Effector memory CD4-positive, alpha-beta T cell (primary cell): ENCODE measurements around the gene CIRBP.

Experiments
- DNase-seq, 3 donors: peaks; one replicate each; pipeline ENCODE4 v3.0.0-alpha.2; 2020
- H3K27ac ChIP-seq: 2 replicates; pipeline ENCODE4 v1.7.0; 2013; ENCODE audit warnings: mild to moderate bottlenecking, low read length, moderate library complexity; ENCODE audit not compliant: insufficient read depth, poor library complexity, severe bottlenecking
- H3K27me3 ChIP-seq: replicated peaks from 2 replicates; pipeline ENCODE4 v1.7.0; 2013; ENCODE audit warnings: mild to moderate bottlenecking, low read length; ENCODE audit not compliant: insufficient read depth, control insufficient read depth, poor library complexity, severe bottlenecking
- H3K36me3 ChIP-seq: 2 replicates; pipeline ENCODE4 v1.7.0; 2013; ENCODE audit warnings: mild to moderate bottlenecking, low read length, moderate library complexity; ENCODE audit not compliant: control insufficient read depth, insufficient read depth
- H3K4me1 ChIP-seq: 2 replicates; pipeline ENCODE4 v1.7.0; 2013; ENCODE audit warnings: low read length, mild to moderate bottlenecking; ENCODE audit not compliant: control insufficient read depth, insufficient read depth, poor library complexity, severe bottlenecking
- H3K4me3 ChIP-seq: 2 replicates; pipeline ENCODE4 v1.7.0; 2013; ENCODE audit warnings: low read length, low read depth, mild to moderate bottlenecking; ENCODE audit not compliant: insufficient read depth, poor library complexity, severe bottlenecking
- H3K9me3 ChIP-seq: 2 replicates; pipeline ENCODE4 v1.7.0; 2013; ENCODE audit warnings: mild to moderate bottlenecking, low read length, moderate library complexity; ENCODE audit not compliant: control insufficient read depth

Gene CIRBP

DNA sequence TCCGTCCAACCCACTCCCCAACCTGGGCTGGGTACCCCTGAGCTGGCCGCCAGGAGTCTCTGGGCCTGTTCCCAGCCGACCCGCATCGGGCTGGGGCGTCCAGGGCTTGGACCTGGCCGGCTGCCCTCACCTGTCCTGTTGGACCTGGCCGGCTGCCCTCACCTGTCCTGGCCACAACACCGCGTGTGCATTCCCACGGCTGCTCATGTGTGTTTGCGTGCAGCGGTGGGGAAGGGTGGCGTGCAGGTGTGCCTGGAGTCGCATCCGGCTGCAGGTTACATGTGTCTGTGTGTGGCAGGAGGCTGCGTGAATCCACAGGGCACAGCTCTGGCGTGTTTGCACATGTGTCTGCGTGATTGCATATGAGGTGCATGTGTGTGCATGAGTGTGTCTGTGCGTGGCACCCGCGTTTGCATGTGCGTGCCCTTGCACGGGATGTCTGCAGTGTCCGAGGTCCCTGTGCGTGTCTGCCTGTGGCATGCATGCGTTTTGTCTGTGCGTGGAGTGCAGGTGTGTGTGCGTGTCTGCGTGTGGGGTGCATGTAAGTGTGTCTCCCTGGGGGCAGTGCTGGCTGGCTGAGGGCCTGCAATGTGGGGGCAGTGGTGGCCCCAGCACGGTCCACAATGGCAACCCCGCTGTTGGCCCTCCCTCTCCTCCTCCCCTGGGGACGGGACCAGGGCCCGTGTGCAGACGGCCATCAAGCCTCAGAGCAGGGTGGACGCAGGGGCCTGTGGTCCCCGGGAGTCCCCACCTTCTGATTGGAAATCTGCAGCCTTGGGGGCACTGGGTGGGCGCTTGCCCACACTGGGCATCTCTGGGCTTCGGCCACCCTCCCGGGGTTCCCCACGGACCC lies 19.9 kb downstream of the CIRBP start:
- Histone ChIP-seq H3K4me1 (no peaks in the 10 kb centered on the region), H3K4me3 (no peak overlapping the region)

GRCh38 chr19:1289686-1290025 lies 20.5 kb downstream of the CIRBP start:
- Histone ChIP-seq H3K27me3 (peaks cover 57% of the 10 kb centered on the region), H3K9me3 (no peaks in the 10 kb centered on the region), H3K36me3 (no peaks in the 10 kb centered on the region), H3K4me3 (no peak overlapping the region), H3K27ac (no peak overlapping the region), H3K4me1 (no peaks in the 10 kb centered on the region)
- DNase-seq, result no peak

More for the DNA sequence above, 19.9 kb downstream of the CIRBP start:
- no peaks in the 10 kb centered on the region for H3K36me3 ChIP-seq
- no peak overlapping the region for H3K27ac ChIP-seq
- DNase-seq, result no peak
- H3K9me3 ChIP-seq, result no peaks in the 10 kb centered on the region
- H3K27me3 ChIP-seq, result peaks cover 56% of the 10 kb centered on the region

- Histone ChIP-seq H3K4me3 (no peak overlapping the region), H3K27me3 (peaks cover 57% of the 10 kb centered on the region), H3K36me3 (no peaks in the 10 kb centered on the region), H3K9me3 (no peaks in the 10 kb centered on the region), H3K4me1 (peaks cover 1% of the 10 kb centered on the region), H3K27ac (no peak overlapping the region)
- DNase-seq, result no peak
Observed at GRCh38 chr19:1290196-1290702, 21.1 kb downstream of the CIRBP start.

- Histone ChIP-seq H3K4me1 (peaks cover 6% of the 10 kb centered on the region), H3K27me3 (peaks cover 58% of the 10 kb centered on the region), H3K4me3 (no peak overlapping the region), H3K36me3 (no peaks in the 10 kb centered on the region), H3K27ac (no peak overlapping the region), H3K9me3 (no peaks in the 10 kb centered on the region)
- DNase-seq, result no peak
Observed at GRCh38 chr19:1290703-1291651, 21.8 kb downstream of the CIRBP start.

- H3K27me3 ChIP-seq, result peaks cover 52% of the 10 kb centered on the region
- H3K9me3 ChIP-seq, result no peaks in the 10 kb centered on the region
- no peak overlapping the region for H3K27ac ChIP-seq
- H3K4me3 ChIP-seq, result no peak overlapping the region
- H3K36me3 ChIP-seq, result no peaks in the 10 kb centered on the region
- H3K4me1 ChIP-seq, result peaks cover 6% of the 10 kb centered on the region
- DNase-seq, result no peak
Observed at GRCh38 chr19:1291761-1292418, 22.8 kb downstream of the CIRBP start.

DNA sequence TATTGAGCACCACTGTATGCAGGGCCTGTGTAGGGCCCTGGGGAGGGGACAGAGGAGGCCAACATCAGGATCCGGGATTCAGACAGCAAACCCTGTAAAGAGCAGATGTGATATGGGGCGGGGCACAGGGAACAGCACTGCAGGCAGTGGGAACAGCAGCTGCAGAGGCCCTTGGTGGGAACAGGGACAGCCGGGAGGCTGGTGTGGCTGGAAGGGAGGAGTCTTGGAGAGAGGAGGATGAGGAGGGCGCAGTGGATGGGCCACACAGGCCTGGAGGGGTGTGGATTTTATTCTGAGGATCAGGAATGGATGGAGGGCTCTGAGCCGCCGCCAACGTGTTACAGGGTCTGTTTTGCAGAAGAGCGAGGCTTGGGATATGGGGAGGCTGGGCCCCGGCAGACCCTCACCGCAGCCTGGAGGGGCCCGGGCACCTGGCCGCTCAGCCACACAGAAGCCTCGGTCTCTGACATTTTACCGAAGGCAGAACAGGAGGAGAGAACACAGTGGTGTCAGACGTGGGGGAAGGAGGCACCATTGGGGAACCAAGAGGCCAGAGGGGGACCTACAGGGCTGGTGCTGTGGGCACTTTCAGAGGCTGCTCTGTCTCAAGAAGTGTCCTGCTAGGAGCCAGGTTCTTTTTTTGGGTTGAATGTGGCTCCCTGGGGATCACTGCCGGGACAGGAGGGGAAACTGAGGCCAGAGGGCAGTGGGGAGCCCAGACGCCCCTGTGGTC lies 23.5 kb downstream of the CIRBP start:
- Histone ChIP-seq H3K4me1 (peaks cover 6% of the 10 kb centered on the region), H3K27ac (no peak overlapping the region), H3K9me3 (no peaks in the 10 kb centered on the region), H3K36me3 (no peaks in the 10 kb centered on the region), H3K4me3 (no peak overlapping the region), H3K27me3 (peaks cover 45% of the 10 kb centered on the region)
- DNase-seq, result no peak

DNA sequence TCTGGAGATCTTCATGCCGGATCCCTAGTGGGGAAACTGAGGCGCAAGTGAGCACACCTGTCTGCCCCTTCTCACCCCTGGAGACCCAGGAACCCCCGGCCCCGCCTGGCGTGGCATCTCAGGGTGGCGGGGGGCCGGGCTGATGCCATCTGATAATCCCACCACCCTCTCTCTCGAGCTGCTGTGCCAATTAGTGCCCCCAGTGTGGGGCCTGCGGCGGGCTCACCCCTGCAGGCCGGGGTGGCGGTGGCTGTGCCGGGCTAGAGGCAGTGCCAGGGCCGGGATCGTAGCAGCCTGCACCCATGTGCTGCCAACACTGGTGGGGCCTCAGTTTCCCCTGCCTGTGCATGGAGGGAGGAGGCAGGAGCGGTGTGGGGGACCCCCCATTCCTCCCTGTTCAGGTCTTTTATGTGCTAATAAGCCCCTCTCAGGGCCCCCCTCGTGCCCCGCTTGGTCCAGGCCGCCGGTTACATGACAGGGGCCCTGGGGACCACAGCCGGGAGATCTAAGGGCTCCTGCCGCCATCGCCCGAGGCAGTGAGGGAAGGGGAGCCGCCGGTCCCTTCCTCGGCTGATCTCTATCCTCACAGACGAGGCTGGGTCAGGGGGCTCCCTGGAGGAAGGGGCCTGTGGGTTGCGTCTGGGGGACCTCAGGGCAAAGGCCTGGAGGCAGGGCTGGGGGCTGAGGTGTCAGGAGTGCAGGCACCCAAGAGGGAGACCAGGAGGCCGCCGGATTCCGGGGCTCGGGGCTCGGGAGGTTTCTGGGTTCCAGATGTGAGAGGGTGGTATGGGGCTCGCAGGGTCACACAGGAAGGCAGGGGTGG lies 24.9 kb downstream of the CIRBP start:
- no peak overlapping the region for H3K4me3 ChIP-seq
- DNase-seq, result no peak
- no peak overlapping the region for H3K27ac ChIP-seq
- no peaks in the 10 kb centered on the region for H3K9me3 ChIP-seq
- no peaks in the 10 kb centered on the region for H3K36me3 ChIP-seq
- H3K27me3 ChIP-seq, result peaks cover 36% of the 10 kb centered on the region
- H3K4me1 ChIP-seq, result peaks cover 6% of the 10 kb centered on the region

DNA sequence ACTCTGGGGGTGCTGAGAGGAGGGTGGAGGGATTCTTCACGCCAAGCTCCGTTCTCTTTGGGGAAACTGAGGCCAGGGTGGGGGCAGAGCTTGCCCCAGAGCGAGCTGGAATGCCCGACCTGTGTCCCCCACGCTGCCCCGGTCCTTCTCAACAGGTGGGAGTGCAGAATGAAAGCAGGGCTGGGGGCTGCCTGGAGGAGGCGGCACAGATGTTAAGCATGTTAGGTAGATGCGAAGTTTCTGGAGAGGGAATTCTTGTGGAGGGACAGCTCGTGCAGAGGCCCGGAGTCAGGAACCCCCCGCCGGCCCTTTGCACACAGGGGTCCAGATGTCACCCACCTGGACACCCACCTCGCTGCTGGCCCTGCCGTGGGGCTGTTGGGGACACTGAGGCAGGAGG lies 25.6 kb downstream of the CIRBP start:
- Histone ChIP-seq H3K27me3 (peaks cover 36% of the 10 kb centered on the region), H3K36me3 (no peaks in the 10 kb centered on the region)

More for the DNA sequence above, 25.6 kb downstream of the CIRBP start:
- H3K4me3 ChIP-seq, result no peak overlapping the region
- H3K4me1 ChIP-seq, result peaks cover 6% of the 10 kb centered on the region
- DNase-seq, result no peak
- no peaks in the 10 kb centered on the region for H3K9me3 ChIP-seq
- no peak overlapping the region for H3K27ac ChIP-seq
